ENCODE measurements around the gene SLAMF9.

The SLAMF9 gene

DNA sequence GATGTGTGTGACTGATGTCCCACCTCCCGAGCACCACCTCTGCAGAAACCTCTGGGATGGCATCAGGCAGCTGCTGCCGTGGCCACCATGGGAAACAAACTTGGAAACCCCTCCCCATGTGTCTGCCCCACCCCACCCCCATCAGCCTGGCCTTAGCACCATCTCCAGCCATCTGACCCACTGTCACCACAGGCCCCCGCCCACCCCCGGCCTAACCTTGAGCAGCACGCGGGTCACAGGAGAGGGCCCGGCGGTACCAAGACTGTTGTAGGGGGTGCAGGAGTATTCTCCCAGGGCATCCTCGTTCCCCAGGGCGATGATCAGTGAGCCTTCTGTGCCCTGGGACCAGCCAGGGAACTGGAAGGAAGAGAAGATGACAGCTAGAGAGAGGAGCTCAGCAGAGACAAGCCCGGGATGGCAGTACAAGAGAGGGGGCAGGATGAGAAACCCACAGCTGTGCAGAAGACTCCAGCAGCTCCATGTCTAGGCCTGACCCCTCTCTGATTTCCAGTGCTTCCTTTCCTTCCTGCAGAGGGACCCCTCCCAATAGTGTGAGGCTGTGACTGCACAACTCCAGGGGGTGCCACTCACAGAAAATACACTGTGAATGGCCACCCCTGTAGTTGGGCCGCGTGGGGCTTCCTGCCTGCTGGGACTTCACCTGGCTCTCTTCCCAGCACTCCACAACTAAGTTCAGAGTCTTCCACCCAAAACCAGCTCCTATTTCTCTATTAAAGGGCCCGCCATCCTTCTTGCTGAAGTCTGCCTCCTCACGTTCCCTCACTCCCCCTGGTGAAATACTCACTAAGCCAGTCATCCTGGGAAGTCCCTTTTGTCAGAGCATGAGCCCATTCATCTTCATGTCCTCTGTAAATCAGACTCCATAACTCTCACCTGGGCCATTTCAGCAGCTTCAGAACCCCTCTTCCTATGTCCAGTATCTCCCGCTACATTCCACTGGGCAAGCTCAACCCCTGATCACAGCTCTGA is 21.4 kb downstream of the SLAMF9 start:
- DNase-seq = no peak

DNA sequence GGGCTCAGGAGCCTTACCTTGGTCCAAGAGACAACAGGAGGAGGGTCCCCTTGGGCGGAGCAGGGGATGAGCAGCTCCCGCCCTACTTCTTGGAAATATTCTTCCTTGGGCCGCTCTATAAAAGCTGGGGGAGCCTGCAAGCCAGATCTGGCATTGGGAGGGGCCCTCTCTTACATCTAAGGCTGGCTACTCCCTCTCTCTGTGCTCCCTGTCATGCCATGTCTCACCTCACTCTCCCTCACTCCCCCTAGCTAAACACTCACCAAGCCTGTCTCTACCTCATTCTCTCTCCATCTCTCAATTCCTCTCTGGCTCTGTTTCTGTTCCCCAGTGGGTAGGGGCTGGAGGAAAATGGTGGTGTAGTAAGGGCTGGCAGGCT is 22.3 kb downstream of the SLAMF9 start:
- no peak for DNase-seq

DNA sequence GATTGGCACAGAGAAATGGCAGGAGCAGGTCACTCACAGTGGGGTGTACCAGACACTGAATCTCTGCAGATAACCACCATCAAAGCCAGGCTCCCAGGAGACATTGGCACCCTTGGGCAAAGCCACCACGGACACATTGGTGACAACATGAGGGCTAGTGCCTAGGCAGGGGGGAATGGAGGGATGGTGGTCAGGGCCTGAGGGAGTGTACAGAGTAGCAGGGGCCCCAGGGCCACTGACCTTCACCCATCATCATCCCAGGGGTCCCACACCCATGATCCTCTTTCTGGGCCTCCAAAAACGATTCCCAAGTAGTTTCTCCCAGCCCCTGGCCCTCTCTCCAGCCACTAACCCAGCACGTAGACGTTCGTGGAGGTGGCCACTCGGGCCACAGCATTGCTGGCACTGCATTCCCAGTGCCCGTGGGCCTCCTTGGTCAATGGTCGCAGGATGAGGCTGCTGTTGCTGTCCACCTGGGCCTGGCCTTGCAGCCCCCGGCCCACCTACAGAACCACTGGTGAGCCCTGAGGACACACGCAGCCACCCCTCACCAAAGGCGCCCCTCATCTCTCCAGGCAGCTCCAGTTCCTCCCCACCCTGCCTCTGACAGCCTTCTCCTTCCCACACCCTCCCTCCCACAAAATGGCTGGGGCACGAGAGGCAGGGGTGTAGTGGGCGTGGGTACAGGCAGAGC is 22.8 kb downstream of the SLAMF9 start:
- DNase-seq = no peak

DNA sequence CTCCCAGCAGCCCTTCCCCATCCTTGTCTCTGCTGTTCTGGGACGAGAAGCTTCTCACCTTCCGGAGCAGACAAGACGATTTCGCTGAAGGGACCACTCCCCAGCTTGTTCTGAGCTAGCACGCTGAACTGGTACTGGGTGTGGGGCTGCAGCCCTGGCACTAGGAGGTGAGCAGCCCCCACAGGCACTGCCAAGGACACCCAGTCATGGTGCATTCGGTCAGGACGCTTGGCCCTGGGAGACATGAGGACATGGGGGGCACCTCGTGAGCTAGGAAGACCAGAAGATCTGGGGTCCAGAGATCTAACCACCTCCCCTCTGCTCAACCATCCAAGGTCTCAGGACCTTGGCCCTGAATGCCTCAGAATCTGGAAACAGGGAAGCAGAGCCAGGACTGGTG is 23.4 kb downstream of the SLAMF9 start:
- DNase-seq = no peak

DNA sequence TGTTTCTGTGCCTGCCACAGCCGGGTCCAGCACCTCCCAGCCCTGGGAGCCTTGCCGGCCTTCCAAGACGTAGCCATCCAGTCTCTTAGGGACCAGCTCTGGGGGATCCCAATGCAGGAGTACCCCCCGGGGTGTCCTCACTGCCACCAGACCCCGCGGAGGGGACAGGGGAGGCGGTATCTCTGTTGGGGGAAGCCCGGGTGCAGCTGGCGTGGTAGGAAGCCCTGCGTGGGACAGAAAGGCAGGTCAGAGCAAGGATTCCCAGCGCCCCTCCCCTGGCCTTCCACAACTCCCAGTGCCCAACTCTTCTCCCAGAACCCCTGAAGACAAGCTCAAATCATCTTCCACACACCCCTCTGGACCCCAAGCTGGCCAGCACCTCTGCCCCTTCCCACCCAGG is 23.8 kb downstream of the SLAMF9 start:
- no peak for DNase-seq

DNA sequence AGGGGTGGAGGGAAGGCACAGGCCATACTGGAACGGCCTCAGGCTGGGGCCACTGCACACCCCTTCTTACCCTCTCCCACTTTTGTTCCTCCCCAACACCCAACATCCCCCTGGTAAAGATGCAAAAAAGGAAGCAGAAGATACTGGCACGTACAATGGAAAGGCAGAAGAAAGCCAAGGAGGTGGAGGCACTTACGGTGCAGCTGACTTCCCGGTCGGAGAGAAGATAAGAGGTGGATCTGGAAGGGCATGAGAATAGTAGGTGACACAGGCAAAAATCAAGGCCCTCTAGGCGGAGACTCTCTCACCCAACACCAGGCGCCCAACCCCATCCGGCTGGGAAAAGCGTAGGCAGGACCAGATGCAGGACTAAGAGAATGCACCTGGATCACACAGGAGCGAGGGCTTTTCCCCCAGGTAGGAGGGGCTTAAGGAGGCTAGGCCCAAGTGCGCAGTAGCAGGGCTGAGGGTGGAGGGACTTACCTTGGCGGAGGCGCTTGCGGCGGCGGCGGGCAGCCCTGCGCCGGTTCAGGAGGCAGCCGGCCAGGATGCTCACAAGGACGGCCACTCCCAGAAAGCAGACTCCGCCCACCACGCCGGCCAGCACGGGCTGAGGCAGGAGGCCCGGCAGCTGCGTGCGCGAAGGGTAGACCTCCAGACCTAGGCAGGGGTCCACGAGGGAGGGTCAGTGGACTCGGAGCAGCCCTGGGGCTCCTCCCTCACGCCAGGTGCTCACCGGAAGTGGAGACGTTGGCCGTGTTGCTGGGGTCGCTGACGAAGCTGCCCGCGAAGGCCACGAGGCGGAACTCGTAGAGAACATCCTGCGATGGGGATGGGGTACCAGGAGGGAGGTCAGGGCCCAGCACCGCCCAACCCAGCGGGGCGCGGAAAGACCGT is 24.6 kb downstream of the SLAMF9 start:
- DNase-seq = no peak

DNA sequence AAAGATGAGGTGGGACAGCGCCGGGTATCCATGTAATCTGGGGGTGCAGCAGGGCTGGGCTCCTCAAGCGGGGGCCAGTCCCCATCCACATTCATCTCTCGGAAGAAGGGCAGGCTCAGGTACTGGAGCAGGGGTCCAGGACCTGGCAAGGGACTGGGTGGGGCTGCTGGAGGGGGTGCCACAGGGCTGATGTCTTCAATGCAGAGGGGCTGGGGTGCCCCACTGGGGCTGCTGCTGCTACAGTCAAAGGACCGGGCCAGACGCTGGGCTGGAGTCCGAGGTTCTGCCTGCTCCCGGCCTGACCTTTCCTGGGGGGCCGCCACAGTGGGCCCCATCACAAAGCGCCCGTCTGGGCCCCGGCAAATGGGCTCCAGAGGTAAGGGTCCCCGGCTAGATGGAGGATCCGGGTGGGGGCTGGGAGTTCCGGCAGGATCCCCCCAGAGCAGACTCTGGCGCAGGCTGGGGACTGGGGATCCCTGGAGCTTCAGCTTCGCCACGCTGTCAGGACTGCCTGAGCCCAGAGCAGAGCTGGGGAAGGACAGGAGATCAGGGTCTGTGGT is 25.5 kb downstream of the SLAMF9 start:
- no peak for DNase-seq

DNA sequence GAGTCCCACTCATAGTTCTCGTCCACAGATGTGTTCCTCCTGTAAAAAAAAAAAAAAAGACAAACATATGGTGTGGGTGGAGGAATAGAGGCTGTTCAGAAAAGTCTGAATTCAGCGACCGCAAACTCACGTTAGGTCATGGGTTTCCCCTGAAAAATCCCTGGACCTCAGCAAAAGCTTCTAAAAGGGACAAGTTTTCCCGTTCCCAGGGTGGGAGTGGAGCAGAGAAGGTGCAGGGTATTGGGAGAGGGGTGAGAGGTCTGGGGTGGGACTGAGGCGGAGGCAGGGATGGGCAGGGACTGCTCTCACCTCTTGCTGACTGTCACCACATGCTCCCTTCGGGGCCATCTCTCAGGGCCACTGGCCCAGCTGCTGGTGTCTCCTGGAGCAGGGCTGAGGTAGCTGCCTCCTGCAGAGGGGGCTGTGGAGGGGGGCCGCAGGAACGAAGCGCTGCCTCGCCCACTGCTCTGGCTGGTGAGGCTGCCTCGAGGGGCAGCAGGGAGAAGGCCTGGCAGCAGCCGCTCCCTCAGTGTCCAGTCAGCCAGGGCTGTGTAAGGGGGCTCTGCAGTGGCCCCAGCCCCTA is 26.1 kb downstream of the SLAMF9 start:
- peak; percentile 89 for DNase-seq

DNA sequence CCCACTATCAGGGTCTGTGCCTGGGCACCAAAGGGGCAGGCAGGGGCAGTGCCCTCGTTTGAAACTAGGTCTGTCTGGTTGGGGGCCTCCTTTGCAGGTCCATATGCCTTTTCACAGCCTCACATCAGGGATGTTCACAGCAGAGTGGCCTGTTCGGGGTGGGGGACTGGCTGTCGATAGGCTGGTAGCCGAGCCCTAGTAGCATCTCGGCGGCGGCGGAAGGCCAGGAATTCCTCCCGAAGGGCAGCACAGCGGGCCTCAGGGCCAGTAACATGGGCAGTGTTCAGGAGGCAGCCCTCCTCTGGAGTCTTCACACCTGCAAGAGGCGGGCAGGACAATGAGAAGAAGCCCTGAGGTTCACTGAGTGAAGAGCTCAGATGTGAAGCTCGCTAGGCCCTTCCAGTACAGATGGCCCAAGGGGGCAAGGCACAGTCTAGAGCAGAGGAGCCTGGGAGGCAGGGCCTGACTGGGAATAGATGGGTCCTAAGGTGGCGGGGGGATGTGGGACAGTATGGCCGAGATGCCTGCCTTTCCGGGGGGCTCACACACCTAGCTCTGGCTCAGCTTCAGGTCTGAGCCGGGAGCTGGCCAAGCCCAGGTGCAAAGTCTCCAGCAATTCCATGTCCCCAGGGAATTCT is 26.7 kb downstream of the SLAMF9 start:
- no peak for DNase-seq

DNA sequence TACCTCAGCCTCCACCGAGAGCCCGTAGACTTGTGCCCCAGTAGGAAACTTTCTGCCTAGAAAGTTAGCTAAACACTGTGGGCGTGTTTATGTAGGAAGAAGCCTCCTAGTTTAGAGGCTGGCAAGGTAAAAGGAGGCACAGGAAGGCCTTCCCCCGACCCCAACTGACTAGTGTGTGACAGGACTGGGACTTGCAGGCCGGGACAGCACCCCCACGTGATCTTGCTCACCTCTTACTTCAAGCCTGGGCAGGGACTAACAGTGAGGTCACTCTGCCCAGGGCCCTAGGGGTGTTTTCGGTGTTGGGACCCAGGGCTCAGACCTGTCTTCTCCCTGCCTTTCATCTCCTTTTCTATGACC is 28.3 kb downstream of the SLAMF9 start:
- DNase-seq = no peak

DNA sequence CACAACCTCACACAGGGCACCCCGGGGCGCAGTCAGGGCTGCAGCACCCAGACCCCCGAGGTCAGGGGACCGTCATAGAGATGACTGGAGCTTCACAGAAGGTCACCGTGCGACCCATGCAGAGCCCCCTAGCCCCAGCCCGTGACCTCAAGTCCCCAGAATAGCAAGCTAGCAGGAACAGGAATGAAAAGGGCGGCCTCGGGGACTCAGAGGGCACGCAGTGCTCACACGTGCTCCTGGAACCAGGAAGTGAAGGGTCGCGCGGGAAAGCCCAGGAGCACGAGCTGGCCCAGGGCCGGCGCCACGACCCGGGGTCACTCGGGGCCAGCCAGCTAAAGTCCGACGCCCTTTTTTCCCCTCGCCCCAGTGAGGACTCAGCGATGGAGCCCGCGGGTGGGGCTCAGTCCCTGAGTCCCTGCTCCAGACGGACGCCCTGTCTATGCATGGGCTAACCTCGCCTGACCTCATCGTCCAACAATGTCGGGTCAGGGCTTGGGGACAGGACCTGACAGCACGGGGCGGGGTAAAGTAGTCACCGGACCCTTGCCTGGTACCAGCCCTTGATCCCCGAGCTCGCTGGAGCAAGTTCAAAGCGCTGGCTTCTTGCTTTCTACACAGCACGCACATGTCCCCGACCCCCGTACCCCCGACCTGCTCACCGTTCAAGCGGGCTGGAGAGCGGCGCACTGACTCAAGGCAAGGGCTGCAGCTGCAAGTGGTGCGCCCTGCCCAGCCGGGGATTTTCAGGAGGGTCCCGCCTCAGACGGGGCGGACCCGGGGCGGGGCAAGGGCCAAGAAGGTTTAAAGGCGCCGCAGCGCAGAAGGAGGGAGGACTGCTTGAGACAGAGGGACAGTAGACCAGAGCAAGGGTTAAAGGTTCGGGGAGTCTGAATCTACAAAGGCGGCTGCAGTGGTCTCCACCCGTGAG is 29.0 kb downstream of the SLAMF9 start, which contains the start of gene TAGLN2:
Gene TAGLN2 (minus strand): TSS at position 717 of the 928 bp plus-strand sequence. CDS start 4,998 bp downstream, outside the sequence.
- peak; percentile 30 for DNase-seq

DNA sequence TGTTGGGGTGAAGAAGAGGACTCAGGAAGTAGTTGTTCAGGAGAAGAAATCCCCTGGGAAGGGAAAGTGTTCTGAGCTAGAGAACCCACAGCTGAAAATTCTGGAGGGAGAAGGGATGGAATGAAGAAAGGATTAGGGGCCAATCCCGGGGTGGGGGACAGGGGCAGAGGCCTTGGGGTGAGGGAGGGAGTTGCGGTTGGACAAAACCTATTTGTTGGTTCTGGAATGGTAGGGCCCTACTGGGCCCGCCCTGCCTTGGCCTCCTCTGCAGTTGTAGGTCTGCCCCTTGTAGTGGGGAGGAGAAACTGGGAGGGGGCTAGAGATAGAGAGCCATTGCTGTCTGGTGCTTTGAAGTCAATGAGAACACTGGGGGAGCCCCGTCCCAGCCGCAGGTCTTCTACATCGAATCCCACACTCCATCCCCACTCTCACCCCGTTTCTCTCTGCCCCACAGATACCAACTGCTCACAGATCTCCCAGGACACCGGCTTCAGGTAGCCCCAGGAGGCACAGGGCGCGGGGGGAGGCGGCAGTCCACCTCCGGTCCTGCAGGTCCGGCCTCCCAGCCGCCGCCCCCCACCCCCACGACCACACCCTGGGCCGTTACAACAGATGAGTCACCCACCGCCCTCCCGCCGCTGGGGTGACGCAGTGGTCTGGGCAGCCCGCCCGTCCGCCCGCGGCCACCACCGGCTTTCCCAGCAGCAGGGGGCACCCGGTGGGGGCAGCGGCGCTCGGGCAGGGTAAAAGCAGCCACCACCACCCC is 29.8 kb downstream of the SLAMF9 start:
- no peak for DNase-seq

DNA sequence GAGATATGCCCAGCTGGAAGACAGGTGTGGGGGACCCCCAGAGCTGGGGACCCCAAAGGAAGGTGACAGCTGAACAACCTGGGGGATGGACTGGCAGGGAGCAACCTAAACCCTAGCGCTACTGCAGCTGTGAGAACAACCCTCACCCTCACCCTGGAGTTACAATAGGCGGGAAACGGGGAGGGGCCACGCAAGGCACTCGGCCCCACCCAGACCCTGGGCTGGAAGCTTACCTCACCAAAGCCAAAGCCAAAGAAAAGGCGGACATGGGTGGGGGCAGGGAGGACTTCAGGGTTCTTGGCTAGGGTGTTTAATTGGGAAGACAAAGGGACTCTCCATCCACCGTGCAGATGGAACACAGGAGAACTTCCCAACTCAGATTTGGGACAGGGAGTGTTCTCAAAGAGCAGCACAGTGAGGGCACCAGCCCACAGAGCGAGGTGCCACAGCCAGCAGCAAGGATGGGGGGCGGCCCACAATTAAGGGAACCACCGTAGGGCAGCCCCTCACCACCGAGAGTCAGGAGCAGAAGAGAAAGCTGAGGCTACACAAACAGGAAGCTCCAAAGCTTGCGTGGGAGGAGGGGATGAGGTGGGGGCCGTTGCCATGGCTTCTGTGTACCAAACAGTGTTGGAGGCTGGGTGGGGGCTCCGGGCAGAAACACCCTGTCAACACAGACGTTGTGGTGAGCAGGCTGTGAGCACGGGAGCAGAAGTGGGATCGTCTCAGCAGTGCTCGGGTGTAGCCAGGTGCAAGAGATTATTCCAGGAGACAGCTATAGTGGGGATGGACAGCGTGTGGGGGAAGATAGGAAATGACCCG is 30.6 kb downstream of the SLAMF9 start:
- no peak for DNase-seq

DNA sequence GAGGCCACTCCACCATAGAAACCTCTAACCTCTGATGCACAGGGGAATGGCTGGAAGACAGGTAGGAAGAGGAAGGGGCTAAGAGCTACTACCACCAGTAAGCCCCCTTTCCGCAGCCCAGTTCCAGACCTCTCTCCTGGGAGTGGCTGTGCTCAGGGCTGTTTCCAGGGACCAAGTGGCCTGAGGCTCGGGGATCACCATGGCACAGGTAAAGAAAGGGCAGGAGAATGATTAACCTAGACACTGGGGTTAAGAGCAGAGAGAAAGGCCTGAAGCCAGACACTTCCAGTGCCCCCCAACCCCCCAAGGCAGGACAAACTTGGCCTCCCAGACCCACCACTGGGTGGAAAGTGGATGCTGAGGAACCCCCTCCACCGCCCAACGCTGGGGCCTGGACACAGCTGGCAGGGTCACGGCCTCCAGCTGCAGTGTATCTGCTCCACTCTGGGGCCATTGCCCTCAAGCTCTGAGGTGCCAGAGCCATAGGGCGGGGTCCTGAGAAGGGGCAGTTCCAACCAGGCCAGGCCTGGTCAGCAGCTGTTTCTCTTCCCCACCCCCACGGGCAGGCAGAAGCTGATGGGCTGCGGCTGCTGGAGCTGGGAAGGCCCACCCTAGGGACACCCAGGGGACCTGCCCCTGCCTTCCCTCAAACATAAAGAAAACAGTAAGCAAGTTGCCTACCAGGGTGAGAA is 31.4 kb downstream of the SLAMF9 start:
- DNase-seq = no peak

DNA sequence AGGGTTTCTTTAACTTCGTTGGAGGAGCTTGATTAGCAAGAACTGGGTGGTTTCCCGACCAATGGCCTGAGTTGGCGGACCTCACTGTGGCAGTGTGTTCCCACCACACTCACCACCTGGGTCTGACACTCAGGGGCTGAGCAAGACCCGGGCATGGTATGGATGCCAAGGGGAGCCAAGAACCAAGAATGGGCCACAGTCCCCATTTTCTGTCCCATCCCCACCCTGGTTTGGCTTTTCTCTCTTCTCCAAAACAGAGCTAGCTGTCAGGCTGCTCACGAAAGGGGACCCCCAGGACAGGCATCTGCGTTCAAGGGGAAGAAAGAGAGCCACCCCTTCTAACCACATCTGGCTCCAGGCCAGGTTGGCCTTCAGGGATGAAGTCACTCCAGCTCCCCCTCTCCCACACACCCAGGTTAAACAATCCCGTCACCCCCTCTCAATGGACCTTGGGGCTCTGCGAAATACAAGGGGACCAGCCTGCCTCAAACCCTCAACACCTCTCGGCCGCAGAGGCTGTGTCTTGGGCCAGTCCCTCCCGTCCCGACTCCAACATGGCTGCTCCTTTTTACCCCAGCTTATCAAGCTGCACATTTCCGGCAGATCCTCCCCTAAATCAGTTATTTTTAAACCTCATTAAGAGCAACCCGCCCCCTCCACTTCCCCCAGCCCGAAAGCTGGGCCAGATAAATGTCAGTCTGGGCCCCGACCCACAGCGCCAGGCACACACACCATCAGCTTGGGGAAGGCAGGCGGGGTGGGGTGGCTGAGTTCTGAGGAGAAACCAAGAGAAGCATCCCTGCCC is 32.1 kb downstream of the SLAMF9 start:
- no peak for DNase-seq

DNA sequence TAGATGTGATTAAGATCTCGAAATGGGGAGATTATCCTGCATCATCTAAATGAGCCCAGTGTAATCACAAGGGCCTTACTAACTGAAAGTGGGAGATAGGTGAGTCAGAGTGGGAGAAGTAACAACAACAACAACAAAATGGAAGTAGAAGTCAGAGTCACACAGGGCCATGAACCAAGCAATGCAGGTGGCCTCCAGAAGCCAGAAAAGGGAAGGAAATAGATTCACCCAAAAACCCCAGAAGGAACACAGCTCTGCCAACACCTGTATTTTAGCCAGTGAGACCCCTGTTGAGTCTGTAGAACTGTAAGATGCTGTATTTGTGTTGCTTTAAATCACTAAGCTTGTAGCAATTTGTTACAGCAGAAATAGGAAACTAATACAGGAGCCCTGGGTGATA is 32.8 kb downstream of the SLAMF9 start:
- no peak for DNase-seq

DNA sequence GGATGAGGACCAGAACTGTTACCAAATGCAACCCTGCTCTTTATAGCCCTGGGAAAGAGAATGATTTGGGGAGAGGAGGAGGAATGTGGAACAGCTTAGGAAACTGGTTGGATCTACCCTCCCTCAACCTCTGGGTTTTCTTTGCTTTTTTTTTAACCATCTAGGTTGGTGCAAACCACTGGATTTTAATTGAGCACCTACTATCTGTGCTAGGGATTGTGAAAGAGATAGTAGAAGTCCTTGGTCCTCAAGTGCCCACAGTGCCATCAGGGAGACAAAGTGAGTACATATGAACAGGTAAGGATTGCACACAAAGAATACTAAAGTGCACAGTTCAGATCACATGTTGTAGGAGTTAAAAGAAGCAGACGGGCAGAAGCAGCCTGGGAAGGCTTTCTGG is 33.4 kb downstream of the SLAMF9 start:
- no peak for DNase-seq

All from NCI-H2171 treated with DMSO at 0.1 percent for 48 hours (cell line).